H1 (cell line): ENCODE measurements around the gene LTBP1. TPM values are rescaled to one million over a fixed set of nuclear protein-coding genes. Genes with fewer than 3 reads are reported as not detected.

ENCODE experiments used
- CTCF ChIA-PET: fragments of 300-600 bp; sonication (Branson Sonifier 250); formaldehyde crosslinking; loops from one replicate; lab custom pipeline; 2021; ENCODE audit not compliant: partially characterized antibody; lab: Charles Lee
- POLR2A ChIA-PET: fragments of 300-600 bp; sonication (Branson Sonifier 250); formaldehyde crosslinking; loops from one replicate; lab custom pipeline; 2021; ENCODE audit warnings: inconsistent platforms; ENCODE audit not compliant: partially characterized antibody; lab: Charles Lee
- DNase-seq, 2 experiments: peaks; one replicate each; pipeline versions ENCODE4 v3.0.0 to v3.0.0-alpha.2; 2010 to 2022; ENCODE audit warnings: low spot score in 2 of 2, low read depth in 1 of 2, mixed read lengths in 1 of 2
- FAIRE-seq: peaks from 2 replicates; lab custom pipeline; 2011; peaks lifted over from hg19 to GRCh38; lab: Jason Lieb, UNC
- H2AFZ ChIP-seq: 2 replicates; pipeline ENCODE4 v1.8.1; 2012; ENCODE audit warnings: low read length, inconsistent platforms
- H2AK5ac ChIP-seq: 2 replicates; pipeline ENCODE4 v1.6.1; 2013; ENCODE audit warnings: low read depth, low read length
- H2BK120ac ChIP-seq: replicated peaks from 2 replicates; pipeline ENCODE3; 2013; ENCODE audit warnings: low read depth, low read length, inconsistent platforms
- H2BK12ac ChIP-seq: 2 replicates; pipeline ENCODE4 v1.6.1; 2013; ENCODE audit warnings: low read depth, low read length
- H2BK15ac ChIP-seq: 2 replicates; pipeline ENCODE4 v1.6.1; 2013; ENCODE audit warnings: low read length
- H2BK20ac ChIP-seq: 2 replicates; pipeline ENCODE4 v1.6.1; 2013; ENCODE audit warnings: low read length
- H2BK5ac ChIP-seq: 2 replicates; pipeline ENCODE4 v1.6.1; 2013; ENCODE audit warnings: low read depth, low read length
- H3K14ac ChIP-seq: 2 replicates; pipeline ENCODE4 v1.6.1; 2013; ENCODE audit warnings: inconsistent platforms; ENCODE audit not compliant: insufficient read length
- H3K18ac ChIP-seq: 2 replicates; pipeline ENCODE4 v1.6.1; 2013; ENCODE audit warnings: low read length; ENCODE audit errors: extremely low read depth
- H3K23ac ChIP-seq: 2 replicates; pipeline ENCODE4 v1.6.1; 2013; ENCODE audit warnings: inconsistent platforms; ENCODE audit not compliant: insufficient read length
- H3K23me2 ChIP-seq: 2 replicates; pipeline ENCODE4 v1.6.1; 2013; ENCODE audit warnings: low read depth, low read length
- H3K27ac ChIP-seq: 2 replicates; pipeline ENCODE4 v1.6.1; 2011; ENCODE audit warnings: low read depth, low read length, inconsistent platforms
- H3K27me3 ChIP-seq, 4 experiments: replicated peaks in 1 of 4; 1 replicate in 1 of 4; 2 replicates in 3 of 4; pipeline versions ENCODE4 v1.6.1 to v1.8.1; 2011 to 2013; ENCODE audit warnings: low read length in 3 of 4, mild to moderate bottlenecking in 3 of 4, inconsistent platforms in 2 of 4, mixed read lengths in 2 of 4, moderate library complexity in 1 of 4; ENCODE audit not compliant: control insufficient read depth in 3 of 4, insufficient read depth in 3 of 4; ENCODE audit errors: extremely low read depth in 1 of 4
- H3K36me3 ChIP-seq, 4 experiments: 2 replicates each; pipeline versions ENCODE4 v1.6.1 to v1.8.1; 2011 to 2013; ENCODE audit warnings: mild to moderate bottlenecking in 4 of 4, low read length in 3 of 4, moderate library complexity in 2 of 4, control low read depth in 1 of 4, inconsistent platforms in 1 of 4; ENCODE audit not compliant: insufficient read depth in 4 of 4, control insufficient read depth in 2 of 4
- H3K4ac ChIP-seq: replicated peaks from 2 replicates; pipeline ENCODE3; 2013; ENCODE audit warnings: low read length, low read depth, mixed read lengths, inconsistent platforms; ENCODE audit not compliant: insufficient read length
- H3K4me1 ChIP-seq, 4 experiments: replicated peaks in 1 of 4; 1 replicate in 1 of 4; 2 replicates in 3 of 4; pipeline versions ENCODE4 v1.6.1 to v1.8.1; 2011 to 2013; ENCODE audit warnings: low read length in 3 of 4, inconsistent platforms in 2 of 4, mixed read lengths in 1 of 4; ENCODE audit not compliant: insufficient read depth in 4 of 4, control insufficient read depth in 3 of 4
- H3K4me2 ChIP-seq, 2 experiments: 2 replicates each; pipeline versions ENCODE4 v1.6.1 to v1.8.1; 2011 to 2013; ENCODE audit warnings: low read depth in 2 of 2, low read length in 2 of 2, control low read depth in 1 of 2, inconsistent platforms in 1 of 2, mild to moderate bottlenecking in 1 of 2; ENCODE audit not compliant: insufficient read depth in 1 of 2
- H3K4me3 ChIP-seq, 4 experiments: fragments of 200-600, 300-600 bp in 1 of 4; sonication (generic), shearing (Covaris generic), sonication (Bioruptor Twin) in 1 of 4; 2 replicates each; pipeline versions ENCODE4 v1.5.1 to v1.8.1; 2011 to 2016; ENCODE audit warnings: low read length in 4 of 4, low read depth in 3 of 4, control low read depth in 2 of 4, inconsistent platforms in 2 of 4, mild to moderate bottlenecking in 2 of 4, mixed read lengths in 1 of 4, moderate library complexity in 1 of 4; ENCODE audit not compliant: insufficient read depth in 2 of 4; ENCODE audit errors: extremely low read depth in 1 of 4
- H3K56ac ChIP-seq: replicated peaks from 2 replicates; pipeline ENCODE3; 2013; ENCODE audit warnings: low read depth, mild to moderate bottlenecking, mixed read lengths, low read length, inconsistent platforms; ENCODE audit not compliant: insufficient read length
- H3K79me1 ChIP-seq: 2 replicates; pipeline ENCODE4 v1.6.1; 2013; ENCODE audit warnings: low read depth, low read length, control low read depth
- H3K79me2 ChIP-seq, 2 experiments: 2 replicates each; pipeline versions ENCODE4 v1.6.1 to v1.8.1; 2012 to 2013; ENCODE audit warnings: low read length in 2 of 2, mild to moderate bottlenecking in 2 of 2, inconsistent platforms in 1 of 2; ENCODE audit not compliant: insufficient read depth in 2 of 2, control insufficient read depth in 1 of 2
- H3K9ac ChIP-seq, 4 experiments: replicated peaks in 1 of 4; 1 replicate in 1 of 4; 2 replicates in 3 of 4; pipeline versions ENCODE4 v1.6.1 to v1.8.1; 2011 to 2013; ENCODE audit warnings: low read depth in 3 of 4, low read length in 3 of 4, control low read depth in 2 of 4, mild to moderate bottlenecking in 2 of 4, moderate library complexity in 2 of 4, inconsistent platforms in 1 of 4; ENCODE audit errors: extremely low read depth in 1 of 4
- H3K9me3 ChIP-seq, 2 experiments: 2 replicates each; pipeline versions ENCODE4 v1.6.1 to v1.8.1; 2012 to 2013; ENCODE audit warnings: mild to moderate bottlenecking in 2 of 2, moderate library complexity in 2 of 2, control low read depth in 1 of 2, inconsistent platforms in 1 of 2, low read depth in 1 of 2, low read length in 1 of 2, mixed read lengths in 1 of 2; ENCODE audit not compliant: insufficient read depth in 2 of 2
- H4K20me1 ChIP-seq, 2 experiments: replicated peaks in 1 of 2; 2 replicates each; pipeline versions ENCODE3 to v1.8.1; 2011 to 2013; ENCODE audit warnings: inconsistent platforms in 2 of 2, low read length in 2 of 2, mild to moderate bottlenecking in 1 of 2; ENCODE audit not compliant: insufficient read depth in 2 of 2, control insufficient read depth in 1 of 2
- H4K5ac ChIP-seq: 2 replicates; pipeline ENCODE4 v1.6.1; 2013; ENCODE audit warnings: low read length, low read depth, mixed read lengths, inconsistent platforms; ENCODE audit not compliant: insufficient read length
- H4K8ac ChIP-seq: 2 replicates; pipeline ENCODE4 v1.8.0; 2013; ENCODE audit warnings: mild to moderate bottlenecking, moderate library complexity, low read length, inconsistent platforms; ENCODE audit not compliant: insufficient read depth; ENCODE audit errors: extremely low read depth
- H4K91ac ChIP-seq: replicated peaks from 2 replicates; pipeline ENCODE3; 2013; ENCODE audit warnings: low read length, mixed read lengths, inconsistent platforms; ENCODE audit not compliant: insufficient read length
- GTF2F1 ChIP-seq: IDR thresholded peaks from 2 replicates; pipeline ENCODE4 v1.6.1; 2012; ENCODE audit warnings: low read depth, low read length, improper control_type of control experiment, borderline replicate concordance
- RAD21 ChIP-seq, 2 experiments: IDR thresholded peaks in 1 of 2; conservative IDR thresholded peaks in 1 of 2; 2 replicates each; pipeline ENCODE4 v1.6.1; 2011; ENCODE audit warnings: low read depth in 2 of 2, low read length in 2 of 2, improper control_type of control experiment in 1 of 2, inconsistent platforms in 1 of 2, mild to moderate bottlenecking in 1 of 2, moderate library complexity in 1 of 2
- WGBS, 2 experiments: shearing (Covaris generic) in 1 of 2; methylation state at CpG; one replicate each; pipeline versions ENCODE4 v1.1.6 to v1.1.7; 2013 to 2015; ENCODE audit warnings: low lambda C conversion rate in 2 of 2, mixed read lengths in 2 of 2, inconsistent platforms in 1 of 2, low coverage in 1 of 2, missing lambda C conversion rate in 1 of 2; ENCODE audit not compliant: insufficient replicate concordance in 2 of 2, insufficient coverage in 1 of 2, insufficient read length in 1 of 2; ENCODE audit errors: extremely low coverage in 1 of 2, missing lambda C conversion rate in 1 of 2; 5-methylcytosine and 5-hydroxymethylcytosine counted together
- polyA plus RNA-seq, 7 experiments: library from polyadenylated mRNA; depleted of rRNA in 3 of 7; stranded (reverse) in 5 of 7; unstranded in 2 of 7; fragments of >200 nt in 5 of 7; fragments of 200-250 nt in 2 of 7; gene quantifications; 1 replicate in 5 of 7; 2 replicates in 1 of 7; 4 replicates in 1 of 7; pipeline versions ENCODE4 v1.2.1 to v1.2.3, GENCODE V29; 2011 to 2013; ENCODE audit warnings: missing spikeins in 2 of 7, mixed read lengths in 2 of 7
- total RNA-seq: library from RNA; stranded (reverse); fragmentation: NEBNext Ultra II Directional; extraction: Animal tissue kit (Norgen Biotek cat#: 25700); gene quantifications from 2 replicates; pipeline ENCODE4 v1.2.1, GENCODE V29; 2021

LTBP1 gene
- total and polyA plus RNA-seq, 2 of the 8 experiments (the other 6 are each of a cell fraction or from before 2014, with no cell fraction given) = 15.4 to 24.7 TPM

- Histone ChIP-seq H3K27ac (no peak overlapping the region), H2BK15ac (no peak overlapping the region), H3K9ac (no peak overlapping the region), H3K56ac (no peak overlapping the region), H3K23me2 (no peaks in the 10 kb centered on the region), H3K79me1 (no peaks in the 10 kb centered on the region), H2AK5ac (no peak overlapping the region), H4K20me1 (no peaks in the 10 kb centered on the region), H4K8ac (no peak overlapping the region), H3K4me1 (no peaks in the 10 kb centered on the region), H3K9me3 (no peaks in the 10 kb centered on the region), H3K4me2 (no peak overlapping the region), H3K14ac (no peak overlapping the region), H3K79me2 (no peaks in the 10 kb centered on the region), H3K23ac (no peak overlapping the region), H3K36me3 (no peaks in the 10 kb centered on the region), H2BK120ac (no peak overlapping the region), H3K4ac (no peak overlapping the region), H2BK12ac (no peak overlapping the region), H2AFZ (no peak overlapping the region), H3K18ac (no peak overlapping the region), H4K91ac (no peak overlapping the region), H2BK20ac (no peak overlapping the region), H3K27me3 (no peaks in the 10 kb centered on the region), H3K4me3 (no peak overlapping the region), H2BK5ac (no peak overlapping the region), H4K5ac (no peak overlapping the region)
- WGBS, 2 experiments = 83% methylated on average over 4 of the region's 4 CpGs; no CpG with 5 or more reads in 1 of the 2 experiments
- FAIRE-seq (peak; percentile 7), DNase-seq (no peak)
- ChIA-PET POLR2A (no interaction called here), CTCF (no interaction called here)
- peak; percentile 19 to 25; a peak in 3 of 4 replicates for TF ChIP-seq RAD21 (IDR thresholded peaks at IDR 0.05 in 1 of 2, conservative IDR thresholded peaks at IDR 0.05 in 1 of 2; ENCODE audit: low read depth in 2 of 2, low read length in 2 of 2)
- TF ChIP-seq GTF2F1 = no peak
These were observed 170.0 kb downstream of the LTBP1 start for GRCh38 chr2:33116799-33117198.
